Lower leg skin (tissue), 3 donors: ENCODE measurements around the gene UGT1A6.

ENCODE experiments used
- POLR2A ChIP-seq, 2 donors: fragments of 450-650 bp; IDR thresholded peaks; one replicate each; pipeline ENCODE4 v1.6.1; 2016 to 2017; ENCODE audit warnings: antibody characterized with exemption in 2 of 2, mild to moderate bottlenecking in 1 of 2, moderate library complexity in 1 of 2
- TF ChIP-seq, protein P1 (sequence below), 3 donors: fragments of 450-650 bp; IDR thresholded peaks; one replicate each; pipeline ENCODE4 v1.5.1; 2016; ENCODE audit warnings: antibody characterized with exemption in 3 of 3, mild to moderate bottlenecking in 3 of 3, moderate library complexity in 2 of 3

DNA sequence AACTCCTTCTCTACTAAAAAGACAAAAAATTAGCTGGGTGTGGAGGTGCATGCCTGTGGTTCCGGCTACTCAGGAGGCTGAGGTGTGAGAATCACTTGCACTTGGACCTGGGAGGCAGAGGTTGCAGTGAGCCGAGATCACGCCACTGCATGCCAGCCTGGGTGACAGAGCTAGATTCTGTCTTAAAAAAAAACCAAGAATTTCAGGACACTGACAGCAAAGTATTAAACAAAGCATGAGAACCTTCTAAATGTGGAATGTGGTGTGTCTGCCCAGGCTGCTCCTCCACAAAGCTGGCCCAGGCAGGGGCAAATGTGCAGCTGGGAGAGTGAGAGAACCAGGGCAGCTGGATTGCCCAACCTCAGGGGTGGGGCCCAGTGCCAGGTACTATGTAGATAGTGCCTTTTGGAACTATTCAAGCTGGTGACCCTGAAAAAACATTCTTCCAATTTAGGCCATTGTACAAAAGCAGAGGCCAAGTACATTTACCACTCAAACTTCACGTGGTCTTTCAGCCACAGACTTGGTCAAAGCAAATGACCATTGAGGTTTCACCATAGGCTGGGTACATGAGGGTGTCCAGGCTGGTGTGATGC, 13.3 kb downstream of the UGT1A6 start:
- no peak for TF ChIP-seq POLR2A (IDR thresholded peaks at IDR 0.05)
- TF ChIP-seq, protein P1, sequence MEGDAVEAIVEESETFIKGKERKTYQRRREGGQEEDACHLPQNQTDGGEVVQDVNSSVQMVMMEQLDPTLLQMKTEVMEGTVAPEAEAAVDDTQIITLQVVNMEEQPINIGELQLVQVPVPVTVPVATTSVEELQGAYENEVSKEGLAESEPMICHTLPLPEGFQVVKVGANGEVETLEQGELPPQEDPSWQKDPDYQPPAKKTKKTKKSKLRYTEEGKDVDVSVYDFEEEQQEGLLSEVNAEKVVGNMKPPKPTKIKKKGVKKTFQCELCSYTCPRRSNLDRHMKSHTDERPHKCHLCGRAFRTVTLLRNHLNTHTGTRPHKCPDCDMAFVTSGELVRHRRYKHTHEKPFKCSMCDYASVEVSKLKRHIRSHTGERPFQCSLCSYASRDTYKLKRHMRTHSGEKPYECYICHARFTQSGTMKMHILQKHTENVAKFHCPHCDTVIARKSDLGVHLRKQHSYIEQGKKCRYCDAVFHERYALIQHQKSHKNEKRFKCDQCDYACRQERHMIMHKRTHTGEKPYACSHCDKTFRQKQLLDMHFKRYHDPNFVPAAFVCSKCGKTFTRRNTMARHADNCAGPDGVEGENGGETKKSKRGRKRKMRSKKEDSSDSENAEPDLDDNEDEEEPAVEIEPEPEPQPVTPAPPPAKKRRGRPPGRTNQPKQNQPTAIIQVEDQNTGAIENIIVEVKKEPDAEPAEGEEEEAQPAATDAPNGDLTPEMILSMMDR (IDR thresholded peaks at IDR 0.05) = no peak
